HL-60 (cell line): ENCODE data around the gene AKAP12.

Experiments
- GABPA ChIP-seq: IDR thresholded peaks from 2 replicates; pipeline ENCODE4 v1.6.1; 2012; ENCODE audit warnings: low read depth
- POLR2AphosphoS5 ChIP-seq: IDR thresholded peaks from 2 replicates; pipeline ENCODE4 v1.6.1; 2012; ENCODE audit warnings: low read depth
- SPI1 ChIP-seq: IDR thresholded peaks from 2 replicates; pipeline ENCODE4 v1.6.1; 2012; ENCODE audit warnings: low read depth, mild to moderate bottlenecking, borderline replicate concordance
- TF ChIP-seq, protein P1 (sequence below): IDR thresholded peaks from one replicate; pipeline ENCODE4 v1.5.1; 2011; ENCODE audit warnings: low read length, control low read depth, inconsistent platforms; ENCODE audit not compliant: insufficient read depth
- TF ChIP-seq, protein P2 (sequence below): IDR thresholded peaks from 2 replicates; pipeline ENCODE4 v1.6.1; 2012; ENCODE audit warnings: low read depth; ENCODE audit not compliant: insufficient replicate concordance

GRCh38 chr6:151327101-151327500, 87.3 kb downstream of the AKAP12 start:
- TF ChIP-seq, protein P1, sequence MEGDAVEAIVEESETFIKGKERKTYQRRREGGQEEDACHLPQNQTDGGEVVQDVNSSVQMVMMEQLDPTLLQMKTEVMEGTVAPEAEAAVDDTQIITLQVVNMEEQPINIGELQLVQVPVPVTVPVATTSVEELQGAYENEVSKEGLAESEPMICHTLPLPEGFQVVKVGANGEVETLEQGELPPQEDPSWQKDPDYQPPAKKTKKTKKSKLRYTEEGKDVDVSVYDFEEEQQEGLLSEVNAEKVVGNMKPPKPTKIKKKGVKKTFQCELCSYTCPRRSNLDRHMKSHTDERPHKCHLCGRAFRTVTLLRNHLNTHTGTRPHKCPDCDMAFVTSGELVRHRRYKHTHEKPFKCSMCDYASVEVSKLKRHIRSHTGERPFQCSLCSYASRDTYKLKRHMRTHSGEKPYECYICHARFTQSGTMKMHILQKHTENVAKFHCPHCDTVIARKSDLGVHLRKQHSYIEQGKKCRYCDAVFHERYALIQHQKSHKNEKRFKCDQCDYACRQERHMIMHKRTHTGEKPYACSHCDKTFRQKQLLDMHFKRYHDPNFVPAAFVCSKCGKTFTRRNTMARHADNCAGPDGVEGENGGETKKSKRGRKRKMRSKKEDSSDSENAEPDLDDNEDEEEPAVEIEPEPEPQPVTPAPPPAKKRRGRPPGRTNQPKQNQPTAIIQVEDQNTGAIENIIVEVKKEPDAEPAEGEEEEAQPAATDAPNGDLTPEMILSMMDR = no peak
- no peak for TF ChIP-seq POLR2AphosphoS5
- TF ChIP-seq SPI1 = no peak
- TF ChIP-seq, protein P2, sequence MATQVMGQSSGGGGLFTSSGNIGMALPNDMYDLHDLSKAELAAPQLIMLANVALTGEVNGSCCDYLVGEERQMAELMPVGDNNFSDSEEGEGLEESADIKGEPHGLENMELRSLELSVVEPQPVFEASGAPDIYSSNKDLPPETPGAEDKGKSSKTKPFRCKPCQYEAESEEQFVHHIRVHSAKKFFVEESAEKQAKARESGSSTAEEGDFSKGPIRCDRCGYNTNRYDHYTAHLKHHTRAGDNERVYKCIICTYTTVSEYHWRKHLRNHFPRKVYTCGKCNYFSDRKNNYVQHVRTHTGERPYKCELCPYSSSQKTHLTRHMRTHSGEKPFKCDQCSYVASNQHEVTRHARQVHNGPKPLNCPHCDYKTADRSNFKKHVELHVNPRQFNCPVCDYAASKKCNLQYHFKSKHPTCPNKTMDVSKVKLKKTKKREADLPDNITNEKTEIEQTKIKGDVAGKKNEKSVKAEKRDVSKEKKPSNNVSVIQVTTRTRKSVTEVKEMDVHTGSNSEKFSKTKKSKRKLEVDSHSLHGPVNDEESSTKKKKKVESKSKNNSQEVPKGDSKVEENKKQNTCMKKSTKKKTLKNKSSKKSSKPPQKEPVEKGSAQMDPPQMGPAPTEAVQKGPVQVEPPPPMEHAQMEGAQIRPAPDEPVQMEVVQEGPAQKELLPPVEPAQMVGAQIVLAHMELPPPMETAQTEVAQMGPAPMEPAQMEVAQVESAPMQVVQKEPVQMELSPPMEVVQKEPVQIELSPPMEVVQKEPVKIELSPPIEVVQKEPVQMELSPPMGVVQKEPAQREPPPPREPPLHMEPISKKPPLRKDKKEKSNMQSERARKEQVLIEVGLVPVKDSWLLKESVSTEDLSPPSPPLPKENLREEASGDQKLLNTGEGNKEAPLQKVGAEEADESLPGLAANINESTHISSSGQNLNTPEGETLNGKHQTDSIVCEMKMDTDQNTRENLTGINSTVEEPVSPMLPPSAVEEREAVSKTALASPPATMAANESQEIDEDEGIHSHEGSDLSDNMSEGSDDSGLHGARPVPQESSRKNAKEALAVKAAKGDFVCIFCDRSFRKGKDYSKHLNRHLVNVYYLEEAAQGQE = no peak
- TF ChIP-seq GABPA = no peak
